Colonic mucosa (tissue), 4 donors: ENCODE data around the gene NRG3. TPM values are rescaled to one million over a fixed set of nuclear protein-coding genes. Genes with fewer than 3 reads are reported as not detected.

Experiments used
- DNase-seq: peaks from one replicate; pipeline ENCODE4 v3.0.0-alpha.2; 2020
- H3K27ac ChIP-seq: fragments of 200-600 bp; one replicate; pipeline ENCODE4 v1.8.0; 2021
- H3K27me3 ChIP-seq: fragments of 200-600 bp; one replicate; pipeline ENCODE4 v1.8.0; 2021
- H3K36me3 ChIP-seq: fragments of 200-600 bp; one replicate; pipeline ENCODE4 v1.8.0; 2021
- H3K4me1 ChIP-seq: fragments of 200-600 bp; one replicate; pipeline ENCODE4 v1.8.0; 2021; ENCODE audit warnings: mild to moderate bottlenecking
- H3K4me3 ChIP-seq: fragments of 200-600 bp; one replicate; pipeline ENCODE4 v1.8.0; 2021
- H3K9ac ChIP-seq, 2 donors: one replicate each; pipeline ENCODE4 v1.7.0; 2013; ENCODE audit warnings: control low read depth in 2 of 2, low read depth in 2 of 2, low read length in 2 of 2
- H3K9me3 ChIP-seq: fragments of 200-600 bp; one replicate; pipeline ENCODE4 v1.8.0; 2021
- intact Hi-C: fragments of 100-400 bp; cut with DNase I; formaldehyde crosslinking; loops from one replicate; pipeline ENCODE4 v1.14.1; 2022
- total RNA-seq, 2 donors: library from RNA; stranded (reverse); fragmentation: NEBNext Ultra II Directional in 1 of 2; extraction: Animal tissue kit (Norgen Biotek cat#: 25700) in 1 of 2; gene quantifications; one replicate each; pipeline ENCODE4 v1.2.1, GENCODE V29; 2021
- TF ChIP-seq, protein P1 (sequence below): fragments of 200-600 bp; IDR thresholded peaks from one replicate; pipeline ENCODE4 v1.8.0; 2022; ENCODE audit warnings: antibody characterized with exemption, mild to moderate bottlenecking
- donor health status: healthy.
- donor health status: DM: no; HTN: no; CAD: no.
- donor health status: DM: no; HTN: no; CAD: no.

NRG3 gene
- total RNA-seq, 2 donors from 2014 or later: 0.24 TPM; not detected in 1

DNA sequence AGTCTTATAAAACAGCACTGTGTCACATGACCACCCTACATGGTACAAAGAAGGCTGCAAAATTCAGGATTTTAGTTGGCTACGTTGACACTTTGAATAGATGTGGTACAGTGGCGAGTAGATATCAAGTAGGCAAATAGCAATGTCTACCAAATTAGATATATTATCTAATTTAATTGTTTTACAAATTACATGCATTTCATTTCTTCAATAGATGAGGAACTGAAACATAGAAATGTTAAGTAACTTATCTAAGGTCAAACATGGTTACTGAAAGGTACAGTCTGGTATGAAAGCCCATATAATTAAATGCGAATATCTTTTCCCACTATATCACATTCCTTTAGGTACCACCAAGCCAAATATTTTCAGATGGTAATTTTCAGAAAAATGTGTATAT lies 972.2 kb downstream of the NRG3 start:
- Histone ChIP-seq H3K4me3 (no peak overlapping the region), H3K9me3 (no peaks in the 10 kb centered on the region), H3K36me3 (no peaks in the 10 kb centered on the region), H3K4me1 (no peaks in the 10 kb centered on the region), H3K27ac (no peak overlapping the region), H3K9ac (no peak overlapping the region), H3K27me3 (no peaks in the 10 kb centered on the region)
- intact Hi-C loops: no loop called here
- TF ChIP-seq, protein P1, sequence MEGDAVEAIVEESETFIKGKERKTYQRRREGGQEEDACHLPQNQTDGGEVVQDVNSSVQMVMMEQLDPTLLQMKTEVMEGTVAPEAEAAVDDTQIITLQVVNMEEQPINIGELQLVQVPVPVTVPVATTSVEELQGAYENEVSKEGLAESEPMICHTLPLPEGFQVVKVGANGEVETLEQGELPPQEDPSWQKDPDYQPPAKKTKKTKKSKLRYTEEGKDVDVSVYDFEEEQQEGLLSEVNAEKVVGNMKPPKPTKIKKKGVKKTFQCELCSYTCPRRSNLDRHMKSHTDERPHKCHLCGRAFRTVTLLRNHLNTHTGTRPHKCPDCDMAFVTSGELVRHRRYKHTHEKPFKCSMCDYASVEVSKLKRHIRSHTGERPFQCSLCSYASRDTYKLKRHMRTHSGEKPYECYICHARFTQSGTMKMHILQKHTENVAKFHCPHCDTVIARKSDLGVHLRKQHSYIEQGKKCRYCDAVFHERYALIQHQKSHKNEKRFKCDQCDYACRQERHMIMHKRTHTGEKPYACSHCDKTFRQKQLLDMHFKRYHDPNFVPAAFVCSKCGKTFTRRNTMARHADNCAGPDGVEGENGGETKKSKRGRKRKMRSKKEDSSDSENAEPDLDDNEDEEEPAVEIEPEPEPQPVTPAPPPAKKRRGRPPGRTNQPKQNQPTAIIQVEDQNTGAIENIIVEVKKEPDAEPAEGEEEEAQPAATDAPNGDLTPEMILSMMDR: no peak
- no peak for DNase-seq

DNA sequence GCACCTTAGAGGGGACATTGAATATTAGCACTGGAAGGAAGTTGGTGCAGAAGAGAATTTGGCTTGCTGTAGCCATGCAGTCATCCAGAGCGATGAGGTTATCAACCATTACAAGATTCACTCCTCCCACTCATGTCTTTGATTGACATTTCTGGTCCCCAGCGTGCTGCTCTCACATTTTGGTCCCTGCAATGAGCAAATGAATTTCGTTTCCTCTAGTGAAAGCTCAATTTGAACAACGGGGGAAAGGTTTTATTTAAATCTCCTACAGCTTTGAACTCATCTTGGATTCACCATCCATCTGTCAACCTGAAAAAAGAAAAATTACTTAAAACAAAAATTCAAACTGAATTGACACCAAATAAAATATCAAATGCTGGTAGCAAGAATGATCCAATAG lies 975.2 kb downstream of the NRG3 start:
- no peak for DNase-seq
- no peak overlapping the region for H3K27ac ChIP-seq
- no peak overlapping the region for H3K4me3 ChIP-seq
- TF ChIP-seq, protein P1: no peak
- H3K9ac ChIP-seq: no peak overlapping the region
- no peaks in the 10 kb centered on the region for H3K27me3 ChIP-seq
- no peaks in the 10 kb centered on the region for H3K36me3 ChIP-seq
- H3K4me1 ChIP-seq: no peaks in the 10 kb centered on the region
- intact Hi-C loops: no loop called here
- no peaks in the 10 kb centered on the region for H3K9me3 ChIP-seq

DNA sequence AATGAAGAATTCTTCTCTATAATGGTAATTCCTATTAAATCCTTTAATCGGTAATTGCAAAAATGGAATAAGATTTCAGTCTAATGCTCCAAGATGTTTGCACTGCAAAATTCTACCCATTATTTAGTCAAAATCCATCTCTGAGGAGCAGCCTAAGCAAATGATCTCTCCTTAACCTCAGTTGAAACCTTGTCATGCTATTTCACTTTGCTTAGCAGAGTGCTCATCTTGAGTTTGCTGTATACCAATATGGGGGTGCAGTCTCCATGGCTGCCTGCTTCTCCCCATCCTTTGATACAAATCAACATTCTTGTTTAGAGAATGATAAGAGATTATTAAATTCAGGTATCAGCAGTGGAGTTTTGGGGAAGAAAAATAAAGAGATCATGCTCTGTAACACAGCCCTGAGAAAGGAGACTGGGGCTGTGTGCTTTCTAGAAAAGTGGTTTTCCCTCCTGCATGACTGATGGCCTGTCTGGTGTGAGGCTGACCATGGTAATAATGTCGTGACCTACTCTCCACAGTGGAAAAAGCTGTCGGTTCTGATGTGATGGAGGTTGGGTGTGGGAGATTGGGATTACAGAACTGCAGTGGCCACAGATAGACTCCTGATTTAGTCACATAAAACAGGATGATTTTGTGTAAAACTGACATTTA lies 982.1 kb downstream of the NRG3 start:
- intact Hi-C loops: no loop called here
- Histone ChIP-seq H3K4me1 (no peaks in the 10 kb centered on the region), H3K27me3 (no peaks in the 10 kb centered on the region), H3K27ac (no peak overlapping the region), H3K9me3 (no peaks in the 10 kb centered on the region), H3K4me3 (no peak overlapping the region), H3K9ac (no peak overlapping the region), H3K36me3 (no peaks in the 10 kb centered on the region)
- DNase-seq: no peak
- TF ChIP-seq, protein P1: no peak

DNA sequence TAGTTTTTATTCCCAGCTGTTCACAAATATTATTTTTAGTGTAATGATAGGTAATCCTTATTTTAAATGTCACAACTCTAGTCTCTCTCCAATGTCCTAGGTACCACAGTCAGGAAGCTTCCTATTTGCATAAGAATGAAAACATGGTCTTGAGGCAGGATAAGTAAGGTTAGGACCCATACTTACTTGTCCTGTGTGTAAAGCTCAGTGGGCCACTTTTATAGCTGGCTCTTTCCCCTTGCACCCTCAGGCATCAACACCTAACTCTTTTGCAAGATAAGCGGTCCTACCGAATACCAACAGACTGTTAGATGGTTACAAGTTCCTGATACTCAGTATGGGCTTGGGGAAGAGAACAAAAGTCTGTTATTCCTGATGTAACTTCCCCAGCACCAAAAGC lies 986.9 kb downstream of the NRG3 start:
- Histone ChIP-seq H3K4me3 (no peak overlapping the region), H3K9ac (no peak overlapping the region), H3K27me3 (no peaks in the 10 kb centered on the region), H3K4me1 (no peaks in the 10 kb centered on the region), H3K27ac (no peak overlapping the region), H3K36me3 (no peaks in the 10 kb centered on the region), H3K9me3 (no peaks in the 10 kb centered on the region)
- intact Hi-C loops: no loop called here
- DNase-seq: no peak
- TF ChIP-seq, protein P1: no peak

DNA sequence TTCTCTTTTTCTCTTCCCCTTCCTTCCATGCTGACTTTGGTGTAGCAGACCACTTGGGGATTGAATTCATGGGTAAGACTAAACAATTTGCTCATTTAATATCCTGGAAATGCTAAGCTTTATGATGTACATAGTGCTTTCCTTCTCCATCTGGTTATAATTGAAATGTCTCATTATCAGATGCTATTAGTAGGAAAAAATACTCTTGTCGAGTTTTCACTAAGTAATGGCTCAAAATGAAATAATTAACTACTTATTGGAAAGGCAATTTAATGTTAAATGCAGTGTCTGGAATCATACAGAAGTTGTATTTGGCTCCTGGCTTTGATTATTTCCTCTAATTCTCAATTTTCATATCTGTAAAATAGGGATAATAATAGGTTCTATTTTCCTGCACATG lies 990.4 kb downstream of the NRG3 start:
- intact Hi-C loops: no loop called here
- Histone ChIP-seq H3K4me1 (no peaks in the 10 kb centered on the region), H3K36me3 (no peaks in the 10 kb centered on the region), H3K9me3 (no peaks in the 10 kb centered on the region), H3K27ac (no peak overlapping the region), H3K27me3 (no peaks in the 10 kb centered on the region), H3K9ac (no peak overlapping the region), H3K4me3 (no peak overlapping the region)
- TF ChIP-seq, protein P1: no peak
- DNase-seq: no peak
